ENCODE results near the gene TADA3. TPM values are rescaled to one million over a fixed set of nuclear protein-coding genes. Genes with fewer than 3 reads are reported as not detected.

TADA3 gene
- total RNA-seq, 1 experiment from 2014 or later = 49.0 TPM

GRCh38 chr3:9769426-9770275 is 22.6 kb downstream of the TADA3 start, which contains the start of gene CAMK1 (continued):
- TF ChIP-seq IRF1 (CRISPR knock-in tag; IDR thresholded peaks at IDR 0.05) = no peak
- TF ChIP-seq PRRX2 (CRISPR knock-in tag; IDR thresholded peaks at IDR 0.05) = no peak
- TF ChIP-seq GRHL2 (CRISPR knock-in tag; IDR thresholded peaks at IDR 0.05; ENCODE audit: insufficient replicate concordance, severe bottlenecking) = no peak
- TF ChIP-seq ZNF425 (CRISPR knock-in tag; conservative IDR thresholded peaks at IDR 0.05) = no peak

- no peaks in the 10 kb centered on the region for H3K36me3 Mint-ChIP-seq
- H3K4me3 Mint-ChIP-seq = peak overlapping the region; percentile 61
- DNase-seq (ENCODE audit: low spot score) = no peak
- H3K27ac Mint-ChIP-seq = no peak overlapping the region
- CTCF ChIA-PET = interaction anchor here (1.2 to 2.8 kb wide), 3 partner anchors 13 to 177 kb away, joined by 3 to 13 read pairs (median 3); no protein-coding TSS in a partner anchor
- peaks cover 76% of the 10 kb centered on the region for H3K27me3 Mint-ChIP-seq (ENCODE audit: low read depth)
- TF ChIP-seq ZNF512 (CRISPR knock-in tag; IDR thresholded peaks at IDR 0.05; ENCODE audit: borderline replicate concordance) (no peak), OVOL2 (CRISPR knock-in tag; IDR thresholded peaks at IDR 0.05; ENCODE audit: borderline replicate concordance) (no peak), MYBL2 (CRISPR knock-in tag; IDR thresholded peaks at IDR 0.05) (no peak)
- POLR2A ChIA-PET = interaction anchor here (1.4 to 1.5 kb wide), 2 partner anchors 19 to 24 kb away, joined by 3 to 8 read pairs; partner anchors contain the start of genes ARPC4 and OGG1
- H3K9me3 Mint-ChIP-seq = no peaks in the 10 kb centered on the region
- ATAC-seq = no peak
- H3K4me1 Mint-ChIP-seq = peaks cover 15% of the 10 kb centered on the region
Measured at GRCh38 chr3:9769012-9769411, 23.3 kb downstream of the TADA3 start.

- H3K9me3 Mint-ChIP-seq = no peaks in the 10 kb centered on the region
- H3K36me3 Mint-ChIP-seq = no peaks in the 10 kb centered on the region
- H3K27ac Mint-ChIP-seq = no peak overlapping the region
- H3K27me3 Mint-ChIP-seq (ENCODE audit: low read depth) = peaks cover 72% of the 10 kb centered on the region
- peaks cover 15% of the 10 kb centered on the region for H3K4me1 Mint-ChIP-seq
- ChIA-PET POLR2A (no interaction called here), CTCF (interaction anchor here (1.2 to 1.4 kb wide), 2 partner anchors 14 to 178 kb away, joined by 3 read pairs; no protein-coding TSS in a partner anchor)
- ATAC-seq = no peak
- no peak overlapping the region for H3K4me3 Mint-ChIP-seq
- DNase-seq (ENCODE audit: low spot score) = no peak
- TF ChIP-seq ZNF263 (CRISPR knock-in tag; IDR thresholded peaks at IDR 0.05; ENCODE audit: low read depth) (no peak), AR (CRISPR knock-in tag; IDR thresholded peaks at IDR 0.05) (no peak), STAT6 (CRISPR knock-in tag; conservative IDR thresholded peaks at IDR 0.05; ENCODE audit: low read depth) (no peak), TCF7 (CRISPR knock-in tag; IDR thresholded peaks at IDR 0.05; ENCODE audit: low read depth) (no peak), ZMAT4 (CRISPR knock-in tag; IDR thresholded peaks at IDR 0.05) (no peak), NR2C2 (CRISPR knock-in tag; IDR thresholded peaks at IDR 0.05) (no peak), ATF3 (CRISPR knock-in tag; conservative IDR thresholded peaks at IDR 0.05) (no peak), HMGXB4 (CRISPR knock-in tag; IDR thresholded peaks at IDR 0.05) (no peak)
Measured at GRCh38 chr3:9768141-9768775, 24.0 kb downstream of the TADA3 start.
